B cell (primary cell): ENCODE results near the gene GP1BB.

Experiments used
- EZH2 ChIP-seq: IDR thresholded peaks from 2 replicates; pipeline ENCODE4 v1.6.1; 2012; ENCODE audit warnings: borderline replicate concordance, low read depth, mild to moderate bottlenecking, moderate library complexity, low read length; ENCODE audit not compliant: insufficient read depth, poor library complexity, severe bottlenecking
- TF ChIP-seq, protein P1 (sequence below): fragments of 200-600 bp; IDR thresholded peaks from one replicate; pipeline ENCODE4 v1.8.0; 2022; ENCODE audit warnings: antibody characterized with exemption, mild to moderate bottlenecking

DNA sequence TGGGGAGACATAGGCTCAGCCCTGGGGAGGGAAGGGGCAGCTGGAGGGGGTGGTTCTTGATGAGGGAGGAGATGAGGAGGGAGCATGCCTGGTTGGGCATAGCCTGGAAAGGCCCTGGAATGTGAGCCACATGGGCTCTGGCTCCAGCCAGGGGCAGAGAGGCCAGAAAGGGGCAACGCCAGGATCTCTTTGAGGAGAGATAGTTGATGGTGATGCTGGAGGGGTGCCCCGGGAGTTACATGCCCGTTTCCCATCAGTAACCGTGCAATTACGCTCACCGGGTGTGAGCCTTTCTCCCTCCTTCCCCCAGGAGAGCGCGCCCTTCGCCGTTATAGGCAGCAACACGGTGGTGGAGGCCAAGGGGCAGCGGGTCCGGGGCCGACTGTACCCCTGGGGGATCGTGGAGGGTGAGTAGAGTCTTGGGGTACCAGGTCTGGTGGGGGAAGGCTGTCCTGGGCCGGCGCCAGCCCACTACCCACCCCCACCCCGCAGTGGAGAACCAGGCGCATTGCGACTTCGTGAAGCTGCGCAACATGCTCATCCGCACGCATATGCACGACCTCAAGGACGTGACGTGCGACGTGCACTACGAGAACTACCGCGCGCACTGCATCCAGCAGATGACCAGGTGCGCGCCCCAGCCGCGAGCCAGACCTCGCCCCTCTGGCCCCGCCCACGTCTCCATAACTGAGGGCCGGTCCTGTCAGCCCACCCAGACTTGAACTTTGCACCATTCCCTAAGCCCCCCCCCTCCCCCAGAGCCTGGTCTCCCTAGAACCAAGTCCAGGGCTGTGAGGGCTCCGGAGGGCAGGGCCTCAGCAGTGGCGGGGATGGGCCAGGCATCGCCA, 1.8 kb upstream of the GP1BB start:
- TF ChIP-seq, protein P1, sequence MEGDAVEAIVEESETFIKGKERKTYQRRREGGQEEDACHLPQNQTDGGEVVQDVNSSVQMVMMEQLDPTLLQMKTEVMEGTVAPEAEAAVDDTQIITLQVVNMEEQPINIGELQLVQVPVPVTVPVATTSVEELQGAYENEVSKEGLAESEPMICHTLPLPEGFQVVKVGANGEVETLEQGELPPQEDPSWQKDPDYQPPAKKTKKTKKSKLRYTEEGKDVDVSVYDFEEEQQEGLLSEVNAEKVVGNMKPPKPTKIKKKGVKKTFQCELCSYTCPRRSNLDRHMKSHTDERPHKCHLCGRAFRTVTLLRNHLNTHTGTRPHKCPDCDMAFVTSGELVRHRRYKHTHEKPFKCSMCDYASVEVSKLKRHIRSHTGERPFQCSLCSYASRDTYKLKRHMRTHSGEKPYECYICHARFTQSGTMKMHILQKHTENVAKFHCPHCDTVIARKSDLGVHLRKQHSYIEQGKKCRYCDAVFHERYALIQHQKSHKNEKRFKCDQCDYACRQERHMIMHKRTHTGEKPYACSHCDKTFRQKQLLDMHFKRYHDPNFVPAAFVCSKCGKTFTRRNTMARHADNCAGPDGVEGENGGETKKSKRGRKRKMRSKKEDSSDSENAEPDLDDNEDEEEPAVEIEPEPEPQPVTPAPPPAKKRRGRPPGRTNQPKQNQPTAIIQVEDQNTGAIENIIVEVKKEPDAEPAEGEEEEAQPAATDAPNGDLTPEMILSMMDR: no peak
- TF ChIP-seq EZH2: no peak
